Naive thymus-derived CD4-positive, alpha-beta T cell (primary cell): ENCODE data around the gene KRT24. TPM values are rescaled to one million over a fixed set of nuclear protein-coding genes. Genes with fewer than 3 reads are reported as not detected.

Experiments used
- ATAC-seq: fragments of 150-1000 bp; cut with Tn5 transposase; 2 replicates; pipeline ENCODE4 v1.10.0; 2021; ENCODE audit warnings: mild to moderate bottlenecking, moderate library complexity
- CTCF ChIA-PET: fragments of 350-600 bp; sonication (Branson Sonifier 250); formaldehyde crosslinking; loops from one replicate; lab custom pipeline; 2021; ENCODE audit warnings: antibody characterized with exemption; lab: Charles Lee
- POLR2A ChIA-PET: fragments of 350-600 bp; sonication (Branson Sonifier 250); formaldehyde crosslinking; loops from one replicate; lab custom pipeline; 2021; ENCODE audit warnings: antibody characterized with exemption, inconsistent platforms; lab: Charles Lee
- DNase-seq, 9 donors: peaks; one replicate each; pipeline versions ENCODE4 v3.0.0 to v3.0.0-alpha.2; 2020 to 2022; ENCODE audit warnings: mixed read lengths in 1 of 9
- H3K27ac ChIP-seq: one replicate; pipeline ENCODE4 v1.7.0; 2013; ENCODE audit warnings: mild to moderate bottlenecking, low read depth, low read length, moderate library complexity
- H3K27me3 ChIP-seq, 2 donors: one replicate each; pipeline ENCODE4 v1.7.0; 2013; ENCODE audit warnings: low read length in 2 of 2, mild to moderate bottlenecking in 2 of 2, moderate library complexity in 2 of 2; ENCODE audit not compliant: control insufficient read depth in 2 of 2, insufficient read depth in 2 of 2
- H3K36me3 ChIP-seq, 3 experiments: 1 replicate in 2 of 3; 2 replicates in 1 of 3; pipeline ENCODE4 v1.7.0; 2013; ENCODE audit warnings: low read length in 3 of 3, mild to moderate bottlenecking in 3 of 3, moderate library complexity in 1 of 3; ENCODE audit not compliant: insufficient read depth in 3 of 3, control insufficient read depth in 2 of 3
- H3K4me1 ChIP-seq, 2 donors: one replicate each; pipeline ENCODE4 v1.7.0; 2013; ENCODE audit warnings: low read length in 2 of 2, mild to moderate bottlenecking in 2 of 2, moderate library complexity in 1 of 2; ENCODE audit not compliant: control insufficient read depth in 2 of 2, insufficient read depth in 2 of 2
- H3K4me3 ChIP-seq: 2 replicates; pipeline ENCODE4 v1.7.0; 2013; ENCODE audit warnings: mild to moderate bottlenecking, low read length
- H3K9me3 ChIP-seq, 3 experiments: 1 replicate in 2 of 3; 2 replicates in 1 of 3; pipeline ENCODE4 v1.7.0; 2013; ENCODE audit warnings: low read length in 3 of 3; ENCODE audit not compliant: control insufficient read depth in 2 of 3
- H3K27ac Mint-ChIP-seq, 9 donors: one replicate each; pipeline ENCODE4 v1.8.0; 2020 to 2022; ENCODE audit warnings: mixed read lengths in 9 of 9, mild to moderate bottlenecking in 8 of 9, moderate library complexity in 5 of 9, inconsistent platforms in 2 of 9
- H3K27me3 Mint-ChIP-seq, 5 donors: one replicate each; pipeline ENCODE4 v1.8.0; 2021 to 2022; ENCODE audit warnings: mixed read lengths in 5 of 5, mild to moderate bottlenecking in 1 of 5
- H3K36me3 Mint-ChIP-seq, 5 donors: one replicate each; pipeline ENCODE4 v1.8.0; 2020 to 2022; ENCODE audit warnings: mixed read lengths in 5 of 5, mild to moderate bottlenecking in 3 of 5, inconsistent platforms in 1 of 5
- H3K4me1 Mint-ChIP-seq, 7 donors: one replicate each; pipeline ENCODE4 v1.8.0; 2020 to 2022; ENCODE audit warnings: mixed read lengths in 7 of 7, mild to moderate bottlenecking in 3 of 7, inconsistent platforms in 1 of 7
- H3K4me3 Mint-ChIP-seq, 10 donors: one replicate each; pipeline ENCODE4 v1.8.0; 2020 to 2022; ENCODE audit warnings: mild to moderate bottlenecking in 10 of 10, mixed read lengths in 10 of 10, moderate library complexity in 6 of 10, inconsistent platforms in 2 of 10
- H3K9me3 Mint-ChIP-seq, 11 donors: one replicate each; pipeline ENCODE4 v1.8.0; 2020 to 2022; ENCODE audit warnings: mixed read lengths in 11 of 11, mild to moderate bottlenecking in 4 of 11, inconsistent platforms in 1 of 11, moderate library complexity in 1 of 11
- intact Hi-C, 2 donors: fragments of 100-400 bp; cut with micrococcal nuclease; formaldehyde crosslinking; loops; one replicate each; pipeline ENCODE4 v1.15.1; 2023
- polyA plus RNA-seq, 2 donors: library from polyadenylated mRNA; unstranded; fragments of 300-500 nt; fragmentation: Illumina TruSeq; gene quantifications; one replicate each; pipeline ENCODE4 v1.2.3, GENCODE V29; 2021
- total RNA-seq, 6 experiments: library from RNA in 5 of 6; stranded (reverse) in 5 of 6; gene quantifications; 1 replicate in 5 of 6; 2 replicates in 1 of 6; pipeline ENCODE4 v1.2.3 and lab custom pipeline; 2021 to 2026

The KRT24 gene
- total and polyA plus RNA-seq, 7 experiments from 2014 or later: not detected

DNA sequence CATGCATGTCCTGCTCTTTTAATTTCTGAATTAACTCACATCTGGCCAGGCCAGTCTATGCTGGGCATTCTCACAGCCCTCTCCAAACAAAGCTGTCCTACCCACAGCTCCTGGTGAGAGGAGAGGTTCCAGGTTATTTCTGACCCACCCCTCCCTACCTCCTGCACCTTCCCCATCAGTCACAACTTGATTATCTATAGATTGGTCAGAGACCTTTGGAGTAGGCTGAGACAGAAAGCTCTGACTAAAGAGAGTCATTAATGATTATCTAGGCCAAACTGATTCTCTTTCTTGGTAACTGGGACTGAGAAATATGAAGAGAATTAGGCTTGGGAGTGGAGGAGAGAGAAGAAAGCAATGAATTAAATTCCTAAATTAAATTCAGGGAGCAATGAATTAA lies 37.2 kb downstream of the KRT24 start:
- peaks cover 5 to 7% (median 6%) of the 10 kb centered on the region in 7 donors for H3K4me1 Mint-ChIP-seq
- H3K27me3 Mint-ChIP-seq: peaks cover 12 to 47% (median 23%) of the 10 kb centered on the region in 5 donors
- POLR2A ChIA-PET: no interaction called here
- H3K9me3 ChIP-seq: no peaks in the 10 kb centered on the region
- H3K9me3 Mint-ChIP-seq: no peaks in the 10 kb centered on the region
- no peaks in the 10 kb centered on the region for H3K36me3 Mint-ChIP-seq
- no peaks in the 10 kb centered on the region for H3K36me3 ChIP-seq
- H3K27me3 ChIP-seq: peaks cover 0 to 3% of the 10 kb centered on the region in 2 donors
- H3K4me3 Mint-ChIP-seq: no peak overlapping the region
- DNase-seq (no peak), ATAC-seq (no peak)
- intact Hi-C loops: no loop called here
- H3K4me1 ChIP-seq: no peaks in the 10 kb centered on the region
- no peak overlapping the region for H3K4me3 ChIP-seq
- no peak overlapping the region for H3K27ac Mint-ChIP-seq
- no peak overlapping the region for H3K27ac ChIP-seq
- CTCF ChIA-PET: no interaction called here

DNA sequence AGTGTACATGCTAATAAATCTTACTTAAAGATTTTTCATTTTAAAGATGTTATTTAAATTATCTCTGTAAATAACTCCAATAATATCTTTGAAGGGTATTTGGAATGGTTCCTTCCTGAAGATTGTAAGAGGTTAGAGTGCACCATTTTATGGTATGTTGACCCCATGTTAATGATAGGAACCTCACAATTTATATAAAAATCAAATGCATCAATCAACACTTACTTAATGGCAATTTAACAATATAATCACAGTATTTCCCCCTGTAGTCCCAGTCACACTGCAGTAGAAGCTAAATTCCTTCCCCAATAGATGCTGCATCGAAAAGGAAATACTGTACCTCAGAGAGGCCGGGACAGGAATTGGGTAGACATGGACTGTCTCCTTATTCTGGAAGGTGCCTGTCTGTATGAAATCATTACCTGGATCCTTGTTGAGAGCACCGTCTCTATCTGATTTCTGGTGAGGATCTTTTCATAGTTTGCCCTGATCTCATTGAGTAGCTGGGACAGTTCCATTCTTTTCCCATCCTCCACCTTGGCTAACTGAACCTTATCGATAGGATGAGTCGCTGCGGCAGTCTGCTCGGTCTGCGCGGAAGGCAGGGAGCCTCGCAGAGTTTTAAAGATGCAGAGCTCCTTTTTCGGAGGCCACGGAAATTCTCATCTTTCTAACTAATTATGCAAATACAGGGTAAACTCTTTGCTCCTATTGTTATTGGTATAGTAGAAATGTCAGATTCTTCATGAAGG lies 38.8 kb downstream of the KRT24 start, which contains the start of gene KRT222:
TSS of gene KRT222 (minus strand) at position 596 of the 752 bp plus-strand sequence. CDS start at position 518, 78 bp downstream.
- H3K36me3 Mint-ChIP-seq: peaks cover 0 to 2% (median 0%) of the 10 kb centered on the region in 5 donors
- peaks cover 0 to 5% of the 10 kb centered on the region in 2 donors for H3K4me1 ChIP-seq
- intact Hi-C loops: no loop called here
- DNase-seq (no peak), ATAC-seq (no peak)
- ChIA-PET POLR2A (interaction anchor here (0.6 to 1.3 kb wide), 4 partner anchors 14 to 393 kb away, joined by 4 to 5 read pairs (median 4); no protein-coding TSS in a partner anchor), CTCF (interaction anchor here (0.6 to 0.7 kb wide), 2 partner anchors 9 to 1777 kb away, joined by 3 read pairs; no protein-coding TSS in a partner anchor)
- H3K27me3 Mint-ChIP-seq: peaks cover 12 to 45% (median 25%) of the 10 kb centered on the region in 5 donors
- peaks cover 0 to 1% (median 0%) of the 10 kb centered on the region in 11 donors for H3K9me3 Mint-ChIP-seq
- H3K4me3 ChIP-seq: peak within 1 kb of the TSS; percentile 22
- H3K9me3 ChIP-seq: no peaks in the 10 kb centered on the region
- no peaks in the 10 kb centered on the region for H3K36me3 ChIP-seq
- peak within 1 kb of the TSS in 1 of 9 donors; percentile 17 for H3K27ac Mint-ChIP-seq
- peaks cover 0 to 3% of the 10 kb centered on the region in 2 donors for H3K27me3 ChIP-seq
- no peak within 1 kb of the TSS for H3K27ac ChIP-seq
- H3K4me1 Mint-ChIP-seq: peaks cover 9 to 12% (median 11%) of the 10 kb centered on the region in 7 donors
- peak within 1 kb of the TSS in 9 of 10 donors; percentile 27 to 82 (median 58) for H3K4me3 Mint-ChIP-seq

DNA sequence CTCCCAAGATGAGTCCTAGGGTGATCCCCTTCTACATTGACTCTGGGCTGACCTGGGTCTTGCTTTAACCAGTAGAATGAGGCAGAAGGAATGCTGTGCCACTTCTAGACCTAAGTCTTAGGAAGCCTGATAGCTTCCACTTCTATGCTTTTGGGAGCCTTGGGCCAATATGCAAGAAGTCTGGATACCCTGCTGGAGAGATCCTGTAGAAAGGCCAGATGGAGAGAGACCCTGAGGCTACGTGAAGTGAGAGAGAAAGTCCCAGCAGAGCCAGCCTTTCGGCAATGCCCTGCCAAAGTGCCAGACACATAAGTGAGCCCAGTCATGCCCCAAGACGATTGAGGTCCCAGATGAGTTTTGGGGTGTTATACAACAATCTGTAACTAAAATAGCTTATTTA lies 40.3 kb downstream of the KRT24 start:
- POLR2A ChIA-PET: interaction anchor here (0.6 to 1.3 kb wide), 2 partner anchors 17 to 1132 kb away, joined by 3 to 4 read pairs; no protein-coding TSS in a partner anchor
- Histone ChIP-seq H3K27me3 (peaks cover 0 to 3% of the 10 kb centered on the region in 2 donors), H3K27ac (no peak overlapping the region), H3K4me3 (no peak overlapping the region), H3K4me1 (peaks cover 0 to 7% of the 10 kb centered on the region in 2 donors), H3K36me3 (no peaks in the 10 kb centered on the region), H3K9me3 (no peaks in the 10 kb centered on the region)
- no peak overlapping the region for H3K27ac Mint-ChIP-seq
- H3K9me3 Mint-ChIP-seq: peaks cover 0 to 1% (median 0%) of the 10 kb centered on the region in 11 donors
- CTCF ChIA-PET: interaction anchor here (1.1 kb wide), 1 partner anchor 15 kb away, joined by 3 read pairs; no protein-coding TSS in a partner anchor
- no peak for DNase-seq
- no peak for ATAC-seq
- H3K4me3 Mint-ChIP-seq: no peak overlapping the region
- H3K36me3 Mint-ChIP-seq: peaks cover 0 to 4% (median 0%) of the 10 kb centered on the region in 5 donors
- H3K27me3 Mint-ChIP-seq: peaks cover 12 to 55% (median 33%) of the 10 kb centered on the region in 5 donors
- H3K4me1 Mint-ChIP-seq: peaks cover 12 to 18% (median 16%) of the 10 kb centered on the region in 7 donors
- intact Hi-C loops: no loop called here

DNA sequence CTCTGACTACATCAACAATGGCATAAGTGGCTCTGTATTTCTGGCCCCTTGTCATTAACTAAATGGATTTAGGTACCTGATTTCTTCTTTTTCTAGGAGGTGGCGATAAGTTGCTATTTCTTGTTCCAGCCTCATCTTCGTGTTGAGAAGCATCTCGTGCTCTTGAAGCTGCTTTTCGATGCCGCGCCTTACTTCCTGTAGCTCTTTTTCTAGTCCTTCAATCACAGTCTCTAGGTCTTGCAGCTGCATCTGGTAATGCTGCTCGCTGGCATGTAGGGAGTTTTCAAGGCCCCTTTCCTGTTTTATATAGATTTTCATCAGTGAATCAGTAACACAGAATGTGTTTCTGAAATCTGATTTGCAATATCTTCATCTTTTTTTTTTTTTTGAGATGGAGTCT lies 43.6 kb downstream of the KRT24 start:
- Mint-ChIP-seq H3K4me1 (peaks cover 8 to 15% (median 14%) of the 10 kb centered on the region in 7 donors), H3K27me3 (peaks cover 4 to 55% (median 23%) of the 10 kb centered on the region in 5 donors), H3K27ac (peak overlapping the region in 5 of 9 donors; percentile 6 to 71 (median 58))

DNA sequence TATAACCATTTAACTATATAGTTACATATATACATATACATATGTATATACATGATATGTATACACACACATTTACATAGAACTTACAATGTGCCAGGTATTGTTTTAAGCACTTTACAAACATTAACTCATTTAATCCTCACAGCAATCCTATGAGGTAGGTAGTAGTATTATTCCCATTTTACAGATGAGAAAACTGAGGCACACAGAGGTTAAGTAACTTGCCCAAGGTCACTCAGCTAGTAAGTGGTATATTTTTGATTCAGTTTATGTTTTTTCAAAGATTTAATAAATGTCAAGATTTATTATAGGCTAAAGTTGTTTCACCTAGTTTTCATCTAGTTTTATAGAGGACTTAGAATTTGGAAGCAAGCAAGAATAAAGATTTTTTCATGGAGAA lies 45.2 kb downstream of the KRT24 start:
- no peak overlapping the region for H3K4me3 ChIP-seq
- Mint-ChIP-seq H3K36me3 (peaks cover 0 to 4% (median 0%) of the 10 kb centered on the region in 5 donors), H3K9me3 (peaks cover 0 to 1% (median 0%) of the 10 kb centered on the region in 11 donors), H3K27ac (no peak overlapping the region), H3K4me3 (no peak overlapping the region), H3K4me1 (peaks cover 7 to 12% (median 10%) of the 10 kb centered on the region in 7 donors), H3K27me3 (peaks cover 0 to 48% (median 13%) of the 10 kb centered on the region in 5 donors)
- H3K27me3 ChIP-seq: no peaks in the 10 kb centered on the region
- no peak overlapping the region for H3K27ac ChIP-seq
- no peaks in the 10 kb centered on the region for H3K9me3 ChIP-seq
- POLR2A ChIA-PET: no interaction called here
- intact Hi-C loops: no loop called here
- no peak for DNase-seq
- peaks cover 0 to 7% of the 10 kb centered on the region in 2 donors for H3K4me1 ChIP-seq
- H3K36me3 ChIP-seq: no peaks in the 10 kb centered on the region
- ATAC-seq: no peak
- CTCF ChIA-PET: no interaction called here

More for the DNA sequence above, 43.6 kb downstream of the KRT24 start:
- ATAC-seq: peak; percentile 22
- intact Hi-C loops: no loop called here
- DNase-seq: peak in 6 of 9 donors; percentile 14 to 50 (median 34)
- CTCF ChIA-PET: interaction anchor here (0.8 kb wide), 1 partner anchor 70 kb away, joined by 3 read pairs; no protein-coding TSS in a partner anchor
- Histone ChIP-seq H3K27ac (no peak overlapping the region), H3K27me3 (peaks cover 0 to 1% of the 10 kb centered on the region in 2 donors), H3K9me3 (no peaks in the 10 kb centered on the region), H3K4me1 (peaks cover 0 to 7% of the 10 kb centered on the region in 2 donors), H3K4me3 (no peak overlapping the region), H3K36me3 (no peaks in the 10 kb centered on the region)
- H3K36me3 Mint-ChIP-seq: peaks cover 0 to 4% (median 0%) of the 10 kb centered on the region in 5 donors
- peaks cover 0 to 1% (median 0%) of the 10 kb centered on the region in 11 donors for H3K9me3 Mint-ChIP-seq
- H3K4me3 Mint-ChIP-seq: peak overlapping the region in 7 of 10 donors; percentile 1 to 49 (median 44)
- POLR2A ChIA-PET: interaction anchor here (0.7 to 1.7 kb wide), 5 partner anchors 12 to 1029 kb away, joined by 4 to 8 read pairs (median 6); partner anchors contain the start of genes KRT24 and SMARCE1

DNA sequence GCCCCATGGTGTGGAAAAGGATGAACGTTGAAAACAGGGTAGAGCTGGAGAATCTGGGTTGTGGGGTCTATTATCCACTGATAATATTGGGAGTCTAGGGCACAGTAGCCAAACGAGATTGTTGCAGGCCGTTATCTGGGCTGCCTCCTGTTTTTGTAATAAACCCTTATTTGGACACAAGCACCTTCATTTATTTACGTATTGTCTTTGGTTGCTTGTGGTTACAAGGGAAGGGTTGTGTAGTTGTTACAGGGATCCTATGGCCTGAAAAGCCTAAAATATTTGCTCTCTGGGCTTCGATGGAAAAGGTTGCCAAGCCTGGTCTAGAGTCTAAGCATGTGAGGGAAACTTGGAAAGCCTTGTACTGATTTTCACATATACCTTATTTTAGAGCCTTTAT lies 51.6 kb downstream of the KRT24 start:
- ChIA-PET CTCF (interaction anchor here (1.1 kb wide), 1 partner anchor 32 kb away, joined by 6 read pairs; no protein-coding TSS in a partner anchor), POLR2A (no interaction called here)
- peaks cover 0 to 2% (median 0%) of the 10 kb centered on the region in 5 donors for H3K36me3 Mint-ChIP-seq
- H3K27ac Mint-ChIP-seq: peak overlapping the region in 1 of 9 donors; percentile 76
- H3K27me3 Mint-ChIP-seq: peaks cover 0 to 11% (median 0%) of the 10 kb centered on the region in 5 donors
- DNase-seq: no peak
- Histone ChIP-seq H3K9me3 (no peaks in the 10 kb centered on the region), H3K27ac (no peak overlapping the region), H3K36me3 (peaks cover 0 to 10% (median 0%) of the 10 kb centered on the region in 3 experiments), H3K4me1 (peaks cover 6 to 8% of the 10 kb centered on the region in 2 donors), H3K4me3 (no peak overlapping the region), H3K27me3 (no peaks in the 10 kb centered on the region)
- no peak overlapping the region for H3K4me3 Mint-ChIP-seq
- intact Hi-C loops: no loop called here
- peaks cover 6 to 22% (median 13%) of the 10 kb centered on the region in 7 donors for H3K4me1 Mint-ChIP-seq
- no peak for ATAC-seq
- H3K9me3 Mint-ChIP-seq: peaks cover 0 to 2% (median 0%) of the 10 kb centered on the region in 11 donors
